ENCODE results near the gene FADS2.
A peak's percentile ranks its signal among the peaks of the same experiment; 100 is the strongest.

Gene FADS2

DNA sequence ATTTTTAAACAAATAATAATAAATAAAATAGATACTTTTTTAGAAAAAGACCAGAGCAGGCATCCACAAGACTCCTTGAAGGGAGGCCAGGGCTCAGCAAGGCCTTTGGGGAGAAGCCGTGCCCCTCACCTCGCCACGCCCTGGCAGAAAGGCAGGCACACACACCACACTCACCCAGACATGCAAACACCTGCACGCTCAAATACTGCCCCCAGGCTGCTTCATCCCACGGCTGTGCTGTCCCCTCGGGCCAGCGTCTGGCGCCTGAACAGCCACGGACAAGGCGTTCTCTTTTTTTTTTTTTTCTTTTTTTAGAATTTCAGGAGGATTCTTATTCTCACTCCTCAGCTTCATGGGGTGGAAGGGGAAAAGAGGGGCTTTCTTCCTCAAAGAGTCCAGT lies 61.7 kb downstream of the FADS2 start:
- no peak for DNase-seq

DNA sequence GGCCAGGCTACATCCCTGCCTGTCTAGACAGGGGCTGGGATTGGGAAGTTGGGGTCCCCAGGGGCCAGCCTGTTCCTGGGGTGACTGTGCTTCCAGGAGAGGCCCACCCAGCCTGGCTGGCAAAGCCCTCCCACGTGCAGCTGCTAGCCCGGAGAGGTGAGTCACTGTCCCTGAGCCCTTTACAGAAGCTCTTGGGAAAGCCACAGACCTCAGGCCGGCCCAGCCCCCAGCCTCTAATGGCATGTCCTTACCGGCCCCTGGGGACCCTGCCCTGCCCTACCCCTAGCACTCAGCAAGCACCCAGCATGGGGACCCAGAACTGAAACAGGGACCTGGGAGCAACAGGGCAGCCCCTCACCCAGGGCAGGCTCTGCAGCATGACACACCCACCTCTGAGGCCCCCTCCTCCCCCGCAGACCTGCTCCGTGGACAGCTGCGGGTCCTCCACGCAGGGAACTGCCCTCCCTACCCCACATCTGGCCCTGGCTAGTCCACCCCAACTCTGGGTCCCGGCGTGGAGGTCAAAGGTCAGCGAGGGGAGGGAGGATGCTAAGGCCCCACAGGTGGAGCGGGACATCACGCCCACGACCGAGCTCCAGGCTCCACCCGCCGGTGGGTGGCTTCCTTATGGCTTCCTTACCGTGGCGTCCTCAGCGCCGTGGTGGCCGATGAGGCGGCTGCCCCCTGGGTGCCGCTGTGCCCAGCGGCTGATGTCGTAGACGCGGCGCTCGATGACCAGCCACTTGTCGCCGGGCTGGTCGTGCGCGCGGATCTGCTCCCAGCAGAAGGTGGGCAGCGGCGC lies 62.6 kb downstream of the FADS2 start:
- DNase-seq = peak; percentile 74

DNA sequence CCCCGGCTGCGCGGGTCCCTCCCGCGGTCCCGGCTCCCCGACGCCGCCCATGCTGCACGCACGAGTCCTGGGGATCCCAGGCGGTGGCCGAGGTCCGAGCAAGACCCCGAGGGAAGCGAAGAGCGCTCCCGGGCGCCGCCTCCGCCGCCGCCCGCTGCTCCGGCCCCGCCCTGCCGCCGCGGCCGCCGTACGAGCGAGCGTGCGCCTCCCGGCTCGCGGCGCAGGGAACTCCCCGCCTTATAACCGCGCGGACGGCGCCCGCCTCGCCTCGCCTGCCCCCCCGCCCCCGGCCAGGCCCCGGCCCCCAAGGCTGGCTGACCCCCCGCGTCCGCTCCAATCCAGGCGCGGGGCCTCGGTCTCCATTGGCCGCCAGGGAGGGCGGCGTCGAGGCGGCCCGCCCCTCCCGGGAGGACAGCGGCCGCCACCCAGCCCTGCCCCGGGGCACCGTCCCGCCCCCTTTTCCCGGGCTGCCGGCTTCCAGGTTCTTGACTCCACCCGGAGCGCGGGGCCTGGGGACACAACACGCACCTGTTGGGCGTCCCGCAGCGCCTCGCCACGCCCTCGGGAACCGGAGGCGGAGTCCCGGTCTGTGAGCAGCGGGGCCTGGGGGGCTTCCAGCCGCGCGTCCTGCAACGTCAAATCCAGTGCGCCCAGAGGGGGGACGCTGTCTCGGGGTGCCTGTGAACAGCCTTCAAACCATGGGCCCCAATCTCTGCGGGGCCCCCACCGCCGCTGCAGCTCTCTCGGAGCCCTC lies 63.4 kb downstream of the FADS2 start, which contains the start of gene FADS3:
Gene FADS3, minus strand, starts transcription at position 215 of the 754 bp plus-strand sequence. Its CDS starts 164 bp downstream, at position 51.
- DNase-seq = peak; percentile 78

DNA sequence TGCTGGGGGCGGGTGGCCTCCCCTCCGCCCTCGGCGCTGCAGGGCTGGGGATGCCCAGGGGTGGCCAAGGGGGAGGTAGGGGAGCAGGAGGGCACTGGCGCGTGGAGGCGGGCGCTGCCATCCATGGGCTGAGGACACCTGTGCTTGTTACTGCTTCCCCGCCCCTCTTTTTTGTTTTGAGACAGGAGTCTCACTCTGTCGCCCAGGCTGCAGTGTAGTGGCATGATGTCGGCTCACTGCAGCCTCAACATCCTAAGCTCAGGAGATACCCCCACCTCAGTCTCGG lies 63.9 kb downstream of the FADS2 start:
- DNase-seq = no peak

DNA sequence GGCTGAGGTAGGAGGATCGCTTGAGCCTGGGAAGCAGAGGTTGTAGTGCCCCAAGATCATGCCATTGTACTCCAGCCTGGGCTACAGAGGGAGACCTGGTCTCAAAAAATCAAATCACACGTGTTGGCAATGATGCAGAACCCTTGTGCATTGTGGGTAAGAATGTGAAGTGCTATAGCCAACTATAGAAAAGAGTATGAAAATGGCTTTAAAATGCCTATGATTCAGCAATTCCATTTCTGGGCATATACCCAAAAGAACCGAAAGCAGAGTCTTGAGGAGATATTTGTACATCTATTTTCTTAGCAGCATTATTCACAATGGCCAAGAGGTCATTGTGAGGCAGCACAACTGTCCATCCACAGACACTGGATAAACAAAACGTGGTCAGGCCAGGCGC lies 65.9 kb downstream of the FADS2 start:
- DNase-seq = peak; percentile 89

DNA sequence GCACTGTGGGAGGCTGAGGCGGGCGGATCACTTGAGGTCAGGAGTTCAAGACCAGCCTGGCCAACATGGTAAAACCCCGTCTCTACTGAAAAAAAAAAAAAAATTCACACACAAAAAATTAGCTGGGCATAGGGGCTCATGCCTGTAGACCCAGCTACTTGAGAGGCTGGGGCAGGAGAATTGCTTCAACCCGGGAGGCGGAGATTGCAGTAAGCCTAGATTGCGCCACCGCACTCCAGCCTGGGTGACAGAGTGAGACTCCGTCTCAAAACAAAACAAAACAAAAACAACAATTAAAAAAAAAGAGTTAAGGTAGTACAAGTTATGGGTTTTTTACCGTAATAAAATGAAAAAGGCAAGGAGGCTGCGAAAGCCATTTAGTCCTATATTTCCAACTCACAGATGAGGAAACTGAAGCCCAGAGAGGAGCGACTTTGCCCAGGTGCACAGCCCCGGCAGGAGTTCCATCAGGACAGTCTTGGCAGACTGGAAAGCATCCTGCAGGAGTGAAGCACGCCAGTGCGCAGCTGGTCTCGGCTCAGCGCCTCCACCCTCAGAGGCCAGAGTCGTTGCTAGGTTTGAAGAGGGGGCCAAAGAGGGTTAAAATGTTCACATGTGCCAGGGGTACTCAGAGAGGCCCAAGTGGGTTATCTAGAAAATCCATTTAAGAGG lies 67.1 kb downstream of the FADS2 start:
- DNase-seq = no peak

DNA sequence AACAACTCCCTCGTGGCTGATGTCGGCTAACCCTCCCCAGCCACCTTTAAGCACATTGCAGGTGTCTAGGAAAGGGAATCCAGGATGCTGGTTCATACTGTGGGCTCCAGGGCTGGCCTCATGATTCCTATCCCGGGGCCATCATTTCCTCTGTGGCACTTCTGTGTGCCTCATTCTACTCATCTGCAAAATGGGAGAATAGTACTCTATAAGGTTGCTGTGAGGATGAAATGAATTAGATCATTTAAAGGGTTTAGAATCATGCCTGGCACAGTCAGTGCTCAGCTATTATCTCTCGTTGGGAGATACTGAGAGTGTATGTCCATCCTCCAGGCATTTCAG lies 67.6 kb downstream of the FADS2 start:
- DNase-seq = no peak

DNA sequence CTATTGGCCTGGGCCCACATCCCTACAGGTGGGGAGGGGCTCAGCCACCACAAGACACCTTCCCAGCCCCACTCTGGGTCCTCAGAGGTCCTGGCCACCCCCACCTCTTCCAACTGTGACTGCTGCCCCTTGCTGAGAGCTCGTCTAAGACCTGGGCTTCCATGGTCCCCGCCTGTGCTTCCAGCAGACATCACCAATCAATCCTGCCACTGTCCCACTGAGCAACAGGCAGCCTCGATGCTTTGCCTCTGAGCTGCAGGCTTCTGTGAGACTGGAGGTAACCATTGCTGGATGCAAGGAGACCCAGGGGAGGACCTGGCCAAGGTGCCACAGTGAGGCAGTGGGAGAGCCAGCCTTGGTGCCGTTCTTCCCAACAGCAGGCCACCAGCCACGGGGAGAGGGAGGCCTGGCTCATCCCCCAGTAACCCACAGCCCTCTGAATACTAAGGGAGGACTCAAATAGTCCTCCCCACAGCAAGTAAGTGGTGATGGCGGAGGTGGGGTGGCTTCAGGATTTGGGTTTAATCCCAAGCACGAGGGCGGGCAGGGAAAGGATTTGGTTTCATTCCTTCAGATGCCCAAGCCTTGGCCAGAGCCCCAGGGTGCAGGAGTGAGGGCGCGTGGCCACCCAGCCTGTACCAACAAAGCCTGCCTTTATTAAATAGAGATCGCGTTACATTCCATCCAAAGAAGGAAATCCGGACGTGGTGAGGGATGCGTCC lies 68.7 kb downstream of the FADS2 start:
- DNase-seq = no peak

DNA sequence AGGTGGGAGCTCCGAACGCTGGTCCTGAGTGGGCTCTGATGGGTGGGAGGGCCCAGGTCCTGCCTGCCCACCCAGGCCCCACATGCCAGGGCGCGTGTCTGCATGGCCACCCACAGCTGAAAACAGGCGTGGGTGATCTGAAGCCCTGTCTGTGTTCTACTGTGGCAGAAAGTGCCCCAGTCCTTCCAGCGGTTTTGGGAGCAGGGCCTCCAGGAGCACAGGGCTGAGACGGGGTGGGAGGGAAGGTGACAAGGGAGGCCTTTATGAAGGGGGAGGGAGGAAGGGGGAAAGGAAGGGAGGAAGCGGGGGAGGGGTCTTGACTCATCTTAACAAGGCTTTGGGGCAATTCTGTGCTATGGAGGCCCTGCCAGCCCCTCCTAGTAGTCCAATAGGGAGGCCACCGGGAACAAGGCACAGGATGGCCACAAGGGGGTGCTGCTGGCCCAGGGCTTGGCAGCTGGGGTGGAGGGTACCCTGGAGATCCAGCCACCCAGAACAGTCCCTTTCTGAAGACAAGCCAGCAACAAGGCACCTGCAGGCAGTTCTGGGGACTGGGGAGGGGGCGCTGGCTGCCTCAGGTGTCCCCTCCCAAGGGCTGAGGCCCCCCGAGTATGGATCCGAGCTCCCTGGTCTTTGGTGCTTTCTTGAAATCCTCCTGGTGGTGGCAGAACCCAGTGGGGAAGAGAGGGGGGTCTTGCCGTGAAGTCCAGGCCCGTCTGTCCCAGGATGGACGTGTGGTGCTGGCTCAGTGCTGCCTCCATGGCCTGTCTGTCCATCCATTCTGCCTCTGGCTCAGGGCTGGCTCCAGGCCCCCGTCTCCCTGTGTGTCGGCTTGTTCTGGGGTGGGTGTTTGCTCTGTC lies 69.5 kb downstream of the FADS2 start:
- DNase-seq = peak; percentile 58

DNA sequence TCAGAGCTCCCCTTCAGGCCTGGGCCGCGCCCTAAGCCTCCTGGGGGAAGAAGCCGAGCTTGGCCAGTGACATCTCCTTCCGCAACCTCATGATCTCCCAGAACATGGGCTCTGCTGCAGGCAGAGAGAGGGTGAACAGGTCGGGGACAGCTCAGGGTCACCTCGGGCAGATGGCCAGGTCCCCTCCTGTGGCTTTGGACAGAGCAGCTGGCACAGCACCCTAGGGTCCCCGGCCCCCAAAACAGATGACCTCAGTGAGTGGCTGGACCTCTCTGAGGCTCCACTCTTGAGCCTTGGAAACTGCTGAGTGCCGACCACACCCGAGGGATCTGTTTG lies 70.1 kb downstream of the FADS2 start:
- DNase-seq = no peak

DNA sequence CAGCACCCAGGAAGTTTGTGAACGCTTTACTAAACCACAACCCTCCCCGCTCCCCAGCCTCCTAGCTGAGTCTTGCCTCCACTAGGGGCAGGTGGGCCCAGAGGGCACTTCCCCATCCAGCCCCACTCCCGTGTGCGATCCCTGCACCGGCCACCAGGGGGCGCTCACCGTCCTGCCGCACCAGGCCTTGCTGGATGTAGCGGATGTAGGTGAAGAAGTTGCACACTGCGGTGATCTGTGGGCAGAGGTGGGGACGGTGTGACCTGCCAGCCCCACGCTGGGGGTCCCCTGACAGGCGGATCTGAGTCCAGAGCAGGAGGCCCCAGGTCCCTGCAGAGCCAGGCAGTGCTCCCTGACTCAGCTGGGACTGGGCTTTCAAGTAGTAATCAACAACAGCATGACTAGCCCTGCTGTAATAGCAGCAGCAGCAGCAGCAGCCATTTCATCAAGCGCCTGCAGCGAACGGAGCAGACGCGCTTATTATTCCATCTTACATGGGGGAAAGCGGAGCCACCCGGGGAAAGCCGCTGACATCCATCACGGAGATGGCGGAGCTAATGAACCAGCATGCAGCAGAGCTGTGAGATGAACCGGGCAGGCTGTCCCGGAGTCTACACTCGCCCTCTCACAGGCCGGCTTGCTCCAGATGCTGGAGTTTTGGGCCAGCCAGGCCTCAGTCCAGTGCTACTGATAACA lies 71.2 kb downstream of the FADS2 start:
- peak; percentile 62 for DNase-seq

DNA sequence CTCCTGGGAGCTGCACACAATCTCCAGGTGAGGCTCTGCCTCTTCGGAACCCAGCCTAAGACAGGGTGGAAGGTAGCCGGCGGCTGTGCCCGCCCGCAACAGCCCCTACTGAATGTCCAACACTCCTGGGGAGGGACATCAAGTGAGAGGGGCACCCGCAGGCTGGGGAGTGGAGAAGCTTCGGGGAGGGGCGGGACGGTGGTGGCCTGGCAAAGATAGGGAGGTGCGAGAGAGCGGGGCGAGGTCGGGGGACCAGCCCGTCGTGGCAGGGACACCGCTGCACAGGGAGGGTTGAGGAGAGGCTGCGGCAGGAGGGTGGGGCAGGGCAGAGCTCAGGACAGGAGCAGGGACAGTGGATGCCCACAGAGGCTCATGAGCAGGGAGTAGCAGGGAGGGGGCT lies 72.2 kb downstream of the FADS2 start:
- DNase-seq = no peak

DNA sequence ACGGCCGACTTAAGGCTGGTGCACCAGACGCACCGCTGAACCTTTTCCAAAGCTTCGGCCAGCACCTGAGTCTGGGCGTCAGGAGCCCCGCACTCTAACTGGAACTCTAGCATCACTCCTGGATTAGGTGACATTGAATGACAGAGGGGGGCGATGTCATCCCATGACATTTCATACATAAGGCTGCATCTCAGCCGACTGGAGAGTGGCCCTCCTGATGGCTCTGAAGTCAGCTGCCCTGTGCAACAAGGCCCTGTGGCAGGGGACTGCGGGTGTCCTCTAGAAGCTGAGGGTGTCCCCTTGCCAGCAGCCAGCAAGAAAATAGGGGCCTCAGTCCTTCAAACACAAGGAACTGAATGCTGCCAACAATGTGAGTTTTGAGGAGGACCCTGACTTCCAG lies 73.3 kb downstream of the FADS2 start:
- DNase-seq = no peak

DNA sequence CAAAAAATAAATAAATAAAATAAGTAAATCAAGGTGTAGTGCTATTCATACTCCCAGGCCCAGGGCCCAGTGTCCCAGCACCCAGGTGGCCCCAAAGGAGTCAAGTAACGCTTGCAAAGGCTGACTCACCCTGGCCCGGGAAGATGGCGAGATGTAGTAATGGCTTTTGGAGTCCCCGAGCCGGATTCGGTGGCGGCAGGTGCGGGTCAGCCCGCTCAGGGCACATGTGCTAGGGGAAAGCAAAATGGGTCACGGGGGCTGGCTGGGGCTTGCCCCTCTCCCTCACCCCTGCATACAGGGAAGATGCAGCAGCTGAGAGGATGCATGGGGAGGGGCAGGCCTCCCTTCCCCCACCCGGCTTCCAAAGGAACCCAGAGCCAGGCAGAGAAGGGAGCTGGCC lies 74.2 kb downstream of the FADS2 start:
- DNase-seq = no peak

DNA sequence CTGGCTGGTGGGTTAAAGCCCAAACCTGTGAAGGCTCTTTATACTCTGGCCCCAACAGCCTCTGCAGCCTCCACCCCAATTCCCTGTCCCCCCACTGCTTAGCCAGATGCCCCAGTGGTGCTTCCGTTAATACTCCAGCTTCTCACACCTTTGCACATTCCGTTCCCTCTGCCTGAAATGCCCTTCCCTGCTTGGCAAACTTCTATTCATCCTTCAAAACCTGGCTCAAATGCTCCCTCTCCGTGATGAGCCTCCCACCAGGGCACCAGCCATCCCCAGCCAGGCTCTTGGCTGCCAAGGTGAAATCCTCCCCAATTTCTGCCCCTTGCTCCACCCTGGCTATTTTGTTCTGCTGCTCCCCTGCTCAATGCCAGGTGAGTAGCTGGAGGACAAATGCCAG lies 75.7 kb downstream of the FADS2 start:
- DNase-seq = no peak

DNA sequence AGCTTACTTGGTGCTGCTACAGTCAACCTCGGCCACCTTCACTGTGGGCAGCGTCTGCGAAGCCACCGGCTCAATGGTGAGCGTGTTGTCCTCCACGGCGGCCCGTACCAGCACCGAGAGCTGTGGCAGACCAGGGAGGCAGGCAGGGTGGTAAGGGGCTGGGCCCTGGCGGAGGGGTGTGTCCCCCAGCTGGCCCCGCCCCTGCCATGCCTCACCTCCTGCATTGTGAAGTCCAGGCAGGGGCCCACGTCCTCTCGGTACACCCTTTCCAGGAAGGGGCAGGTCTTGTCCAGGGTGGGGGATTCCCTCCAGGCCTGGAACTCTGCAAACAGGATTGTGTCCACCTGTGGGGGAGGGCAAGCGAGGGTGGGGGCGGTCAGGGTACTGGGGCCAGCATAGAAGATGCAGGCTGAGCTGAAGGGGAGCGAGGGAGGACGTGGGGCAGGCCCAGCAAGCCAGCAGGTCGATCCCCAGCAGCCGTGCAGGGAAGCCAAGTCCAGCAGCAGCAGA lies 76.5 kb downstream of the FADS2 start:
- DNase-seq = no peak

DNA sequence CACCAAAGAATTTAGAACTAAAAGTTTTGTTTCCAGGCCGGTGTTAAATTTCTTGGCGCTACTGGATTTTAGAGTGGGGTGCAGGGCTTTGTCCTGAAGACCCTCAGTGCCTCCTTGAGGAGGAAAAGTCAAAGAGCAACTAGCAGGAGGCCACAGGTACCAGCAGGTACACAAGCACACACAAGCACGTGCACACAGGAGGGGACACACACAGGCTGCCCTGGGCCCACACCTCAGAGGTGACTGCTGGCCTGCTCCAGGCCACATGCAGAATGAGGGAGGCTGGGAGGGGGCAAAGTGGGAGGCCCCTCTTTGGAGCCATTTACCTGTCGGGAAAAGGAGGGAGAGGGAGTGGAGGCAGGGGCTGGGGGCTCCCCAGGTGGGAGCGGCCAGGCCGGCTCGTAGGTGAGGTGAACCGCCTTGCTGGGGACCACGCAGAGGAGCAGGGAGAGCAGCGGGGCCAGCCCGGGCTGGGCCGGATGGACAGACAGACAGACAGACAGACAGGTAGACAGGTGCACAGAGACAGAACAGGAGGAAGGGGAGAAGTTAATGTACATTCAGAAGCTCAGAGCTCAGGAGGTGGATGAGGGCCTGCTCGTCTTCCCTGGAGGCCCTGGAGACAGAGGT lies 77.1 kb downstream of the FADS2 start:
- DNase-seq = no peak

DNA sequence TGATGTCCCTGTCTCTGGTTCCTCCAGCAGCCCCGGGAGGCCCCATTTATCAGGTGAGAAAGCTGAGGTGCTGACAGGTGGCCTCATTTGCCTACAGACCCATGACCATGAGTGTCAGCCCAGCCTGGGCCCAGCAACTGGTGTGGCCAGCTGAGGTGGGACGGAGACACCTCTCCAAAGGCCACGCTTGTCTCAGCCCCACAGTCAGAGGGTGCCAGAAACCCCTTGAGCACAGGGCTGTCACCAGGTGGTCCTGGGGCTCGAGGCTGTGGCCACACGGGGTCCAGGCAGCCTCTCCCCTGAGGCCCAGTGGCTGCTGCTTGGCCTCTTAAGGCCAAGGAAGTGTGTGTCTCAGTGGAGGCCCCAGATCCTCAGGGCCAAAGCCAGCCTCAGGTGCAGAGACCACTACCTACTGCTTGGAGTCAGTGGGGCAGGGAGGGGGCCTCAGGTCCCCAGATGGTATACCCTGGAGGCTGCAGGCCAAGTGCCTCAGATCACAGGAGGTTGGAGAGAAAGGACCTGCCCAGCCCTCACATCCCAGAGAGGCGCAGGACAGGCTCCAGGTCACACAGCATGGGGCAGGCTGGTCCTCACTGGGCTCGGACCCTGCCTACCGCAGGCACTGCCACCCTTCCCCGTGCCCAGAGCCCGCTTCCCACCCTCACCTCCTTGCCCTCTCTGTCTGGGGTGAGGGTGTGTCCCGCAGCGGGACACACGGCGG lies 77.9 kb downstream of the FADS2 start:
- no peak for DNase-seq

DNA sequence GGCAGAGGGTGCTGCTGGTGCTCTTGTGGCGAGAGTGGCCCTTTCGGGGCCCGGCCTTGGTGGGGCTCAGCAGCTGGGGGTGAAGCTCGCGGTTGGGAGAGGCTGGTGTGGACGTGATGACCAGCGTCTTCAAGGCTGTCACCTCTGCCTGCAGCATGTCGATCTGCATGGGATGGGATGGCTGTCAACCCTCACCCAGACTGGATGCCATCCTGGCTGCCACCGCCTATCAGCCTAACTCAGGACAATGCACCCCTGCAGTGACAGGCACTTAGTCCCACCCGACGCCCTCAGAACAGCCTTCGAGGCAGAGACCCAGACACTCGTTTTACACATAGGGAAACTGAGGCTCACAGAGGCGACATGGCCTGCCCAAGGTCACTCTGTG lies 78.4 kb downstream of the FADS2 start:
- DNase-seq = no peak

DNA sequence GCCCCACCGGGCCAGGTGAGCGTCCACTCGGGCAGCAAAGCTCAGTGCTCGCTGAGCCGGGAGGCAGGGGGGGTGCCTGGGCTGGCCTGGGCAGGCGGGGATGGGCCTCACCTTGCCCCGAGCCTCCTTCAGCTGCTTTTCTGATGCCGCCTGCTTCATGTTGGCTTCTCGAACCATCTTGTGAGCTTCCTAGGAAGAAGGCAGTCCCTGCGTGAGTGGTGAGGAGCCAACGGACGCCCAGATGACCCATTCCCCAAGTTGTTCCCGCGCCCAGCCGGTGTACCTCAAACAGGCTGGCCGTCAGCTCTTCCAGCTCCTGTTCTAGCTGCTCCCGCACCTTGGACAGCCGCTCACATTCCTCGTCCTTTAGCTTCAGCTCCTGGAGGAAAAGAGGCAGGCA lies 79.2 kb downstream of the FADS2 start:
- DNase-seq = no peak

All from fibroblast of skin of abdomen (primary cell).